Erythroblast (primary cell): ENCODE results near the gene TGM3.

Experiments used
- GATA1 ChIP-seq: IDR thresholded peaks from 2 replicates; pipeline ENCODE4 v1.6.1; 2011; ENCODE audit warnings: low read depth, mild to moderate bottlenecking, control low read depth, low read length, moderate library complexity
- POLR2A ChIP-seq: IDR thresholded peaks from 2 replicates; pipeline ENCODE4 v1.6.1; 2011; ENCODE audit warnings: mild to moderate bottlenecking, low read length

DNA sequence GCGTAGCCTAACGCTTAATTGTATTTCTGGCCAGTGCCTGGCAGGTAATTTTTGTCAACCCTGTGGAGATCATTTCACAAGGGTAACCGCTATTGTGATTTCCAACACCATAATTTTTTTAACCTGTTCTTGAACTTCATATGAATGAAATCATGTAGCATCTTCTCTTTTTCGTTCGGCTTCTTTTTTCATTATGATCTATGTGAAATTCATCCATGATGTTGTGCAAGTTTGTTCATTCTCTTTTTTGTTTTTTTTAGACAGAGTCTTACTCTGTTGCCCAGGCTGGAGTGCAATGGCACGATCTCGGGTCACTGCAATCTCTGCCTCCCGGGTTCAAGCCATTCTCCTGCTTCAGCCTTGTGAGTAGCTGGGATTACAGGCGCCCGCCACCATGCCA is 42.5 kb upstream of the TGM3 start:
- TF ChIP-seq POLR2A, result no peak
- TF ChIP-seq GATA1, result no peak
